Measurements from ENCODE around the gene HHAT. TPM values are rescaled to one million over a fixed set of nuclear protein-coding genes. Genes with fewer than 3 reads are reported as not detected.

The HHAT gene
- total RNA-seq, 1 donor from 2014 or later, result 6.9 TPM

DNA sequence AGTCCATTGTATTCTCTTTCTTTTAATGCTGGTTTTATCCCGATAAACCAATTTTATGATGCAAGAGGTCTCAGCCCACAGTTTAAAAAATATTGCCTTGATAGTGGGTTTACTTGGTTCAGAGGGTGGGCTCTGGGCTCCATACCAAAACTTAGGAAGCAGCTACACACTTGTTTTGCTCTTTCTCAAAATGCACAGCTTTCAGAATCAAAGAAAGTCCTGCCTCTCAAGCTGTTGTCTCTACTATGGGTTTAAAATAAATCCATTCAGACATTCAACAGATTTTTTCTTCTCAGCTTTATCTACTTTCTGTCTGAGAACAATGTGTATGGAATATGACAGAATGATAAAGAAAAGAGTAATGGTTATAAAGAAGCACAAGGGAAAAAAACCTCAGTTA is 14.8 kb upstream of the HHAT start:
- Mint-ChIP-seq H3K4me3 (no peak overlapping the region), H3K4me1 (peaks cover 18% of the 10 kb centered on the region), H3K9me3 (no peaks in the 10 kb centered on the region), H3K27me3 (ENCODE audit: low read depth) (no peaks in the 10 kb centered on the region), H3K27ac (ENCODE audit: unreplicated experiment) (no peak overlapping the region), H3K36me3 (ENCODE audit: low read depth) (no peaks in the 10 kb centered on the region)
- DNase-seq (ENCODE audit: low read depth, low spot score), result no peak
- TF ChIP-seq CTCF (conservative IDR thresholded peaks at IDR 0.05), result no peak

DNA sequence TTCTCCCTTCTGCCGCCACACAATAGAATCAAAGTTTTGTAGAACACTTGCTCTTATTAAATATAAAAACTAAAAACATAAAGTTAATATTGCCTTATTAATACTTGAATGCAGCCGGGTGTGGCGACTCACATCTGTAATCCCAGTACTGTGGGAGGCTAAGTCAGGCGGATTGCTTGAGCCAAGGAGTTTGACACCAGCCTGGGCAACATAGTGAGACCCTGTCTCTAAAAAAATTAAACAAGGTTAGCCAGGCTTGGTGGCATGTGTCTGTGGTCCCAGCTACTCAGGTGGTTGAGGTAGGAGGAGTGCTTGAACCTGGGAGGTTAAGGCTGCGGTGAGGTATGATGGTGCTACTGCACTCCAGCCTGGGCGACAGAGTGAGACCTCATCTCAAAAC is 13.2 kb upstream of the HHAT start:
- Mint-ChIP-seq H3K27me3 (ENCODE audit: low read depth) (no peaks in the 10 kb centered on the region), H3K27ac (ENCODE audit: unreplicated experiment) (no peak overlapping the region), H3K9me3 (no peaks in the 10 kb centered on the region), H3K4me3 (no peak overlapping the region), H3K36me3 (ENCODE audit: low read depth) (no peaks in the 10 kb centered on the region), H3K4me1 (peaks cover 15% of the 10 kb centered on the region)
- no peak for TF ChIP-seq CTCF (conservative IDR thresholded peaks at IDR 0.05)
- no peak for DNase-seq (ENCODE audit: low read depth, low spot score)

DNA sequence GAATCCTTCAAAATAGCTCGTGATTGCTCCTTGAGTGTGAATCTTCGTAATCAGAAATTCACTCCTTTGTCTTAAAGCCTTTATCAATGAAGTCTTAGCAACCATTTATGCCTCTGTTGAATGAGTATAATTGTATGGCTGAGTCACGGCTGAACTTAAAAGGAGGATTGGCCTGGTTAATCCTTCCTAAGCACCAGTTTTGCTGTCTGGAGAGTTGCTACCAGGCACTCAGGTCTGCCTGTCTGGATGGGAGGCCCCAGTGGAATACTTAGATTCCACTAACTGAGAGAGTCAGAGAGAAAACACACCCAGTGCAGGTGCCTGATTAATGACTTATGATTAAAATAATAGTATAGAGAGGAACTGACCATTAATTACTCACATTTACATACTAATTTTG is 7.6 kb upstream of the HHAT start:
- Mint-ChIP-seq H3K27ac (ENCODE audit: unreplicated experiment) (no peak overlapping the region), H3K9me3 (peaks cover 6% of the 10 kb centered on the region), H3K4me3 (no peak overlapping the region), H3K4me1 (no peaks in the 10 kb centered on the region), H3K27me3 (ENCODE audit: low read depth) (no peaks in the 10 kb centered on the region), H3K36me3 (ENCODE audit: low read depth) (peaks cover 5% of the 10 kb centered on the region)
- no peak for TF ChIP-seq CTCF (conservative IDR thresholded peaks at IDR 0.05)
- no peak for DNase-seq (ENCODE audit: low read depth, low spot score)

GRCh38 chr1:210321552-210321951 is 7.2 kb upstream of the HHAT start:
- Mint-ChIP-seq H3K9me3 (peaks cover 6% of the 10 kb centered on the region), H3K4me3 (no peak overlapping the region), H3K27me3 (ENCODE audit: low read depth) (no peaks in the 10 kb centered on the region), H3K4me1 (no peaks in the 10 kb centered on the region), H3K27ac (ENCODE audit: unreplicated experiment) (no peak overlapping the region), H3K36me3 (ENCODE audit: low read depth) (peaks cover 5% of the 10 kb centered on the region)
- DNase-seq (ENCODE audit: low read depth, low spot score), result no peak
- TF ChIP-seq CTCF (conservative IDR thresholded peaks at IDR 0.05), result no peak

GRCh38 chr1:210323957-210324356 is 4.7 kb upstream of the HHAT start:
- no peak for DNase-seq (ENCODE audit: low read depth, low spot score)
- Mint-ChIP-seq H3K36me3 (ENCODE audit: low read depth) (peaks cover 5% of the 10 kb centered on the region), H3K27ac (ENCODE audit: unreplicated experiment) (no peak overlapping the region), H3K9me3 (peaks cover 6% of the 10 kb centered on the region), H3K4me3 (no peak overlapping the region), H3K27me3 (ENCODE audit: low read depth) (no peaks in the 10 kb centered on the region), H3K4me1 (peaks cover 7% of the 10 kb centered on the region)
- no peak for TF ChIP-seq CTCF (conservative IDR thresholded peaks at IDR 0.05)

Measured in neural crest cell (in vitro differentiated cells).